ENCODE results near the gene PAWR.

The PAWR gene, protein sequence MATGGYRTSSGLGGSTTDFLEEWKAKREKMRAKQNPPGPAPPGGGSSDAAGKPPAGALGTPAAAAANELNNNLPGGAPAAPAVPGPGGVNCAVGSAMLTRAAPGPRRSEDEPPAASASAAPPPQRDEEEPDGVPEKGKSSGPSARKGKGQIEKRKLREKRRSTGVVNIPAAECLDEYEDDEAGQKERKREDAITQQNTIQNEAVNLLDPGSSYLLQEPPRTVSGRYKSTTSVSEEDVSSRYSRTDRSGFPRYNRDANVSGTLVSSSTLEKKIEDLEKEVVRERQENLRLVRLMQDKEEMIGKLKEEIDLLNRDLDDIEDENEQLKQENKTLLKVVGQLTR

DNA sequence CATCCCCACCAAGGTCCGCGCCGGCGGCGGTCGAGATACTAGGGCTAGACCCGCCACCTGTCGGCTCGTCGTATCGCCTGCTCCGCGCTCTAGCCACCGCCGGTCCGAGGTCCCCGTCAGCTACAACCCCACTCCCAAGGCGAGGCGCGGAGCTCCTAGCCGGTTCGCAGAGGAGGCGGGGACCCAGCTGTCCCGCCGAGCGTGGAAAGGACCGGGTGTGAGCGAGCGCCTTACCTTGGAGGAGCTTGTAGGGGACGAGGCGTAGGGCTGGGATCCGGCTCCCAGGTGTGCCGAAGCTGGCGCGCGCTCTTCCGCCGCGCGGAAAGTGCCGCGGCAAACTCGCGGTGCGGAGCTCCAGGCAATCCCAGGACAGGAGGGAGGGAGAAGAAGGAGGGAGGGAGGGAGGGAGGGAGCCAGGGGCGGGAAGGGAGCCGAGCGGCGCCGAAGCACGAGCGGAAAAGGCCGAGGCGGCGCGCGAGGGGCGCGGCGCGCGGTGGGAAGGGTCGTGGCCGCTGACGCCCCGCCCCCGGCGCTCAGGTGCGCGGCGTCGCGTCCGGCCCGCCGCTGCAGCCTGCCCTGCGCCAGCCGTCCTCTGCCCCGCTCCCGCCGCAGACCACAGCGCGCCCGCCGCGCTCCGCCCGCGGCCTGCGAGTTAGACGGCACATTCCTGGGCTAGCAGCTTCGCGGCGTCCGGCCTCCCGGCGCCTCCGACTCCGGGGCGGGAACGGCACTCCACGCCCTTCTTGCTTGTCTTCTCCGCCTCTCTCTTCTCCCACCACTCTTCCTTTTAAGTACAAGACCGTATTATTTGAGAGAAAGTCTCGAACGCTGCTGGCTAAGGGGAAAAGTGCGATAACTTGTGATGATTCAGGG, at the start of gene PAWR:
Gene PAWR (minus strand): TSS at position 327 of the 873 bp plus-strand sequence. CDS start 720 bp downstream, outside the sequence.
- no peak for DNase-seq

DNA sequence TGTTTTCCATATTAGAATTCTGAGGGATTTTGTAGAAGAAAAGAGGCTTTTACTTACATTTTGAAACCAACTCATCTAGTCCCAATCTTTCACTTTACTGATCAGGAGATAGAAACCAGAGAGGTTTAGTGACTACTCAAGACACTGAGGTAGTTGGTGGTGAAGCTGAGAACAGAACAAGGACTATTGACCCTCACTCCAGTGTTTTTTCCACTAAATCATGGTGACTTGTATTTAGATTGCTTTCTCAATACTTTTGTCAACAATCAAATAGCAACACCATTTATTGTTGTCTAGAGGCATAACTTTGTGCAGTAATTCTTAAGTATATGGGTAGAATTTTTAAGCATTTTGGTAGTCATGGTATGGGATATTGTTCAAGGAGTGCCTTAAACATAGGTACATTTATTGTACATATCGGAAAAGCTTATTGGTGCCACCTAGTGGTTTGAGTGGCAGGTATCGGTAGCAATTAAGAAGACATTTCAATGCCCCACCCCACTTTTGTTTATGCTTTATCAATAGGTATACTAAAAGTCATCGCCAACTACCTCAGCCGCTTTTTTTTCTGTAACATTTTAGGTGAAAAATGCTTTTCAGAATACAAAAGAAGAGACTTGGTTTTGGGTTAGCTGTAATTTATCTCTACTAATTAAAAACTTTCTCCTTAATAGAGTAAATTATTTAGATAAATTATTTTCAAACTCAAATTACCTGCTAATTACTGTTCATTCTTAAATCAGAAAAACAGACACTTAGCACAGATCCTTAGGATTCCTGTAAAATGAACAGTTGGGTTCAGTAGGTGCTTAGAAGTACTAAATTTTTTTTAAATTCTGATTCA, 47.3 kb upstream of the PAWR start:
- DNase-seq: no peak

DNA sequence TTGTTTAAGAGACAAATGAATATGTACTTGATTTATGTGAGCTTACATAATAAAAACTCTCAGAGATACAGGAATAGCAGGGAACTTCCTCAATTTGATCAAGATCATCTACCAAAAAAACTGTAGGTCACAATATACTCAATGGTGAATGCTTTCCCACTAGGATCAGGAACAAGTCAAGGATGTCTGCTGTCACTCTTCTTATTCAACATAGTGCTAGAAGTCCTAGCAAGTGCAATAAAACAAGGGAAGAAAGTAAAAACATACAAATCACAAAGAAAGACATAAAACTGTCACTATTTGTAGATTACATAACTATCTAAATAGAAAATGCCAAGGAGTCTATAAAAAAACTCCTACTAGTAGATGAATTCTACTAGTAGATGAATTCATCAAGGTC, 41.9 kb upstream of the PAWR start:
- no peak for DNase-seq

DNA sequence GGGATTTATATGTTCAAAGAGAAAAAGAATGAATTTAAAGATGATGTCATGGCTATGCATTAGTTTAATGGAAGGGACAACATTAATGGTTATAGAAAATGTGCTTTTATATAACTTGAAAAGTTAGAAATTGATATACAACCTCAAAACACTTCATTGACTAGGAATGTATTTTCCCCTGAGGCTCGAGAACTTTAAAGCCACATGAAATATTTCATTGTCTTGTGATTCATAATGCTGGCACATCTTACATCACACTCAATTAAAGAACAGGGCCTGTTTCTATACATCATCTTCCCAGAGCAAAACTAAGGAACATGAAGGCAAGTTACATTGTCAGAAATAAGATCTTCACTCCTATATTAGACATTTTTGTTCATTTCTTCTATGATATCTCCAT, 35.2 kb upstream of the PAWR start:
- DNase-seq: no peak

DNA sequence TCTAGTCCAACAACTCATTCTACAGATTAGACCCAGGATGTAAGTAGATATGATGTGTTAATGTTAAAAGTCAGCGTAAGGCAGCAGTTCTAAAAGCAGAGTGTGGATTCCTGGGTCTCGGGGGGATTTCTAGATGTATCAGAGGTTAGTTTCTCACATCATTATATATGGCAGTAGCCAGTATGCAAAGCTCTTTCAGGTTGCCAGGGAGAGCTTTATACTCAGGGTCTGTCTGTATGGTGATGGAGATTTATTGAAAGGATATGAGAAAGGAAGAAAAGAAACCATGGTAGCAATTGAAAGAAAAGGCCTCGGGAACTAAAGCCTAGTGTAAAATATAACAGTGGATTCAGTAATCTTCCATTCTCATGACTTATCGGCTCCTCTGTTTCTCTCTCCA, 26.2 kb upstream of the PAWR start:
- DNase-seq: no peak

DNA sequence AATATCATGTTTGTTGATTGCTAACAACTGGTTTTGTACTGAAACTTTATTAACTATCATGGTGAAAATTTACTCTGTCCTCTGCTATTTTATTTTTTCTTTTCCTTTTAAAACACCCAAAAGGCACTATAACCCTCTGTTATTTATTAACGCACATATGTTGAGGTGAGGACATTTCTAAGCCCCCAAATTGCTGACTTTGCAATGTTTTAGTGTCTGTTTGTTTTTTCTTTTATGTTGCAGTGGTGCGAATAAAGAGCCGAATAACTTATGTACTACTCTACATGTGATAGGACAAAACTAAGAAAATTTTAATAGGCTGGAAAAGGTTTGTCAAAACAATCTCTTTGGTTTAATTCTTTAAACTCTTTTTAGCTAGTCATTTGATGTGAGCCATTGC, 24.5 kb upstream of the PAWR start:
- DNase-seq: no peak

DNA sequence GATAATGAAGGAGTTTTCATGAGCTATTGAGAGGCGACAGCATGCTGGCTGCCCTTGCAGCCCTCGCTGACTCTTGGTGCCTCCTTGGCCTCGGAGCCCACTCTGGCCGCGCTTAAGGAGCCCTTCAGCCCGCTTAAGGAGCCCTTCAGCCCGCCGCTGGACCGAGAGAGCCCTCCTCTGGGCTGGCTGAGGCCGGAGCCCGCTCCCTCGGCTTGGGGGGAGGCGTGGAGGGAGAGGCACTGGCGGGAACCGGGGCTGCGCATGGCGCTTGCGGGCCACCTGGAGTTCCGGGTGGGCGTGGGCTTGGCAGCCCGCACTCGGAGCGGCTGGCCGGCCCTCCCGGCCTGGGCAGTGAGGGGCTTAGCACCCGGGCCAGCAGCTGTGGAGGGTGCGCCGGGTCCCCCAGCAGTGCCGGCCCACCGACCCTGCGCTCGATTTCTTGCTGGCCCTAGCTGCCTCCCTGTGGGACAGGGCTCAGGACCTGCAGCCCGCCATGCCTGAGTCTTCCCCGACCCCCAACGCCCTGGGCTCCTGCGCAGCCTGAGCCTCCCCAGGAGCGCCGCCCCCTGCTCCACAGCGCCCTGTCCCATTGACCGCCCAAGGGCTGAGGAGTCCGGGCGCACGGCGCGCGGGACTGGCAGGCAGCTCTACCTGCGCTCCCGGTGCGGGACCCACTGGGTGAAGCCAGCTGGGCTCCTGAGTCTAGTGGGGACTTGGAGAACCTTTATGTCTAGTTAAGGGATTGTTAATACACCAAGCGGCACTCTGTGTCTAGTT, 20.1 kb upstream of the PAWR start:
- no peak for DNase-seq

DNA sequence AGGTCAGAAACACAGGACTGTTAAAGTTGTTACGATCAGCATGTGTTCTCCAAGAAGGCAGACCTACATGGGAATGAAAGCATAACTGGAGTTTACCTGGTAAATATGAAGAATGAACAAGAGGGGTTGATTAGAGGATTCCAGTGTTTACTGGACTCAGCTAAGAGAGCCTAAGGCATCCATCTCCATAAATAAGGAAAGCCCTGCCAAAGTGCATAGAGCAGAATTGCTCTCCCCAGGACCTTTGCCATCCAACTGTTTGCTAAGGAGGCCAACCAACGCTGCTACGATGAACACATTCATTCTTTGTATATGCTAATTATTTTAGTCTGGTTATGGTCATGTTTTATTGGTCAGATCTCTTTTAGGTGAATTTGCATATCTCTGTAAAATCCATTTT, 17.1 kb upstream of the PAWR start:
- DNase-seq: no peak

DNA sequence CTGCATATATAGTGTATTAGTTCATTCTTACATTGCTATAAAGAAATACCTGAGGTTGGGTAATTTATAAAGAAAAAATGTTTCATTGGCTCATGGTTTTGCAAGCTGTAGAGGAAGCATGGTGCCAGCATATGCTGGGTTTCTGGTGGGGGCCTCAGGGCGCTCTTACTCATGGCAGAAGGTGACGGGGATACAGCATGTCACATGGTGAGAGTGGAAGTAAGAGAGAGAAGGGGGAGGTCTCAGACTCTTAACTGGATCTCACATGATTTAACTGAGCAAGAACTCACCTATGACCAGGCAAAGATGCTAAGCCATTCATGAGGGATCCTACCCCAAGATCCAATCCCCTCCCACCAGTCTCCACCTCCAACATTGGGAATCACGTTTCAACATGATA, 15.9 kb upstream of the PAWR start:
- no peak for DNase-seq

DNA sequence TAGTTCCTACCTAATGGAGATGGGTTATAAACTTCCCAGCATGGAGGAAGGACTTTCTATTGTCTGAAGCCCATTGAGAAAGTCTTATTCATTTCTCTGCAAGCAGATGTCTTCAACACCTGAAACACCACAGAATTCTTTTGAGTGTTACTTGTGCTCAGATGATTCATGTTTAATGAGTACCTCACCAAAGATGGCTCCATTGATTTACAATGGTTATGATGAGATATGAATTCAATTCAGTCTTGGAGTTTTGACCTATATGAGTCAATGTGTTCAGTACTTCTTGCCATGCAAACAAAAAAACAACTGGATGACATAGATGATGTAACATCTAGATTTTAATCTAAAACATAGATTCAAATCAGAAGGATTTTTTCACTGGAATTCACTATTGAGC, 15.4 kb upstream of the PAWR start:
- DNase-seq: no peak

DNA sequence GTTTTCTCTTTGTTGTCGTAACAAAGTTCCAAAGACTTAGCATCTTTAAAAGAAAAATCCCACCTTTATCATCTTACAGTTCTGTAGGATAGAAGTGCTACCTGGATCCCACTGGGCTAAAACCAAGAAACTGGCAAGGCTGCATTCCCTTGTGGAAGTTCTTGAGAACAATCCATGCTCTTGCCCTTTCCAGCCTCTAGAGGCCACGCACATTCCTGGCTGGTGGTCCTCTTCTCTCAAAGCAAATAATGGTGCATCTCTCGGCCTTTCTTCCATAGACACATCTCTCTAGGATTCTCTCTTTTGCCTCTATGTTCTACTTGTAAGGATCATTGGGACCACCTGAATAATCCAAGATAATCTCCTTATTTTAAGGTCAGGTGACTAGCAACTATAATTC, 8.2 kb upstream of the PAWR start:
- no peak for DNase-seq

DNA sequence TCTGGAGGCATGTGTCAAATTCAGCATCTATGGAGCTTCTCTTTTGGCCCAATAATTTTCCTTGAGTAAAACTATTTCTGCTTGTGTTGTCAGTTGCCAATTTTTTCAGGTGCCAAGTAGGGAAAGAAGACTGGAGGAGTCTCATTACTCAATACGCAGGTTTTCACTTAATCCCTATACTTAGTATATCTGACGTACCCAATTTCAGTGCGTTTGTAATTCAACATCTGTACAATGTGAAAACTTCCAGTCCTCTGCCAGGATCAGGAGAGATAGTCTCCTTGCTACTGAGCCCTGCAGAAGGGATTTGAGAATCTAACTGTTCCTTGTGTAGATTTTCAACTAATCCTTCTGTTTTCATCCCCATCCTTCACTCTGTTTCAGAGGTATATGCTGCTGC, 5.7 kb upstream of the PAWR start:
- DNase-seq: no peak

DNA sequence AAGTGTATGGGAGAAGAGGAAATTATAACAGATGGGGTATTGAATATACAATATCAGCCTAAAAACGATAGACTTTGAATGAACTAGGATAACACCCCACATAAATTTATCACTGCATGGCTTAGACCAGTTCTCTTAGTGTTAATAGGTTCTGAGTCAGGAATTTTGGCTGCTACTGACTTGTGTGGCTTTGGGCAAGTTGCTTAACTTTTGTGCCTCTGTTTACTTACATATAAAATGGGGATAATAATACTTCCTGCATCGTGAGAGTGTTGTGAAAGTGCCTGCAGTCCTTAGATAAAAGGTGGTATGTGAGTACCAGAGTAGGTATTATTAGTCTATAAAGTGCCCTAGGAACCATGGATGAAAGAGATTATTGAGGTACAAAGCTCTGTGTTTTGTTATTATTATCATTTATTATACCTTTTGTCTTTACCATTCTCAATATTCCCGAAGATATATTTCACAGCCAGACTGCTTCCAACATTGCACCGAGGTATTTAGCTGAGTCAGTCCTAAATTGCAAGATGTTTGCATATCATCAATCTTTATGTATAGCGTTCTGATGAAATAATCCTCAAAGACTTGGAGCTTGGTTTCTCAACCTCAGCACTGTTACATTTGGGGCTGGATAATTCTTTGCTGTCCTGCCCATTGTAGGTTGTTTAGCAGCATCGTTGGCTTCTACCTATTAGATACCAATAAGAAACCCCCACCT, 2.3 kb upstream of the PAWR start:
- no peak for DNase-seq

DNA sequence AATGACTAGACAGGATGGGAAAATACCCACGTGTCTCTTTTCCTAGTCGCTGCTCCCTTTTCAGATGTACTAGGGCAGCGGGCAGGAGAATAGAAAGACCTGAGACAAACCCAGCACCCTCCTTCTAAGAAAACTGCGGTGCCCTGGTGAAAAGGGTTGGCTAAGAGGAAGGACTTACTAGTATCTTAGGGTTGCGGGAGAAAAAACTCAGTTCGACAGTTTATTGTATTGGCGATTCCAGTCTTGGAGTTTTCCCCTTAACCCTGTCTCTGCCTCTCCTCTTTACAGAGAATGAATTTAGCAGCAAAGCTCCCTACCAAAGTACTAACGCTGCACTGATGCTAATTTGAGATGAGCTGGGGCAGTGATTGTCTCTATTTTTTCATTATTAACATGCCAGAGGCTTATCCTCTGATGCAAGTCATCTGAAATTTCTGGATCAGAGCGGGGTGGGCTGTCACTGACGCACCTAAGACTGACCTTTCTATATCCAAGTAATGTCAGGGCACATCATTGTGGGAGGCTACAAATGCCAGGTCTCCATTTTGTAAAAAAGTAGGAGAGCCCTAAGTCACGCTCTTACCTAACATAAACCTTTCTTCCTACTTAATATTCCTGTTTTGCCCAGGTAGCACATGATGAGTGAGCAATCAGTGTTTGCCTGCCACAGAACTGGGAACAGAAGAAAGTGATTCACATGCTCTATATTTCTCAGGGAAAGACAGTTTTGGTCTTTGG, 916 bp upstream of the PAWR start:
- no peak for DNase-seq

DNA sequence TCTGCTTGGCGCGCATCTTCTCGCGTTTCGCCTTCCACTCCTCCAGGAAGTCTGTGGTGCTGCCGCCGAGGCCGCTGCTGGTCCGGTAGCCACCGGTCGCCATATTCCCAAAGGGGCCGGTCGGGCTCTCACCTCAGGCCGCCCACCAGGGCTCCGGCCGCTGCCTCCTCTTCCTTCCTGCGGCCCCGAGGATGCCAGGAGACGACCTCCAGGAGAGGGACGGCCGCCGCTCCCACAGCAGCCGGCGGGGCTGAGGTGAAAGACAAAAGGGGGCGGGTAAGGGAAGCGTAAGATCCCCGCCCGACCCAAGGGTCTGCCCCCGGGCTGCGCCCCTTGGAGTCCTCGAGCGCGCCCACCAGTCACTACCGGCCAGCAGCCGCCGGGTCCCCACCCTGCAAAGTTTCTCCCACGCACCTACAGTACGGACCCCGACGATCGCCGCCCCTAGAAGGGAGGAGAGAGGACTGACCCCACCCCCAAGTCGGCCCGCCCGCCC, 574 bp downstream of the PAWR start:
- DNase-seq: no peak

DNA sequence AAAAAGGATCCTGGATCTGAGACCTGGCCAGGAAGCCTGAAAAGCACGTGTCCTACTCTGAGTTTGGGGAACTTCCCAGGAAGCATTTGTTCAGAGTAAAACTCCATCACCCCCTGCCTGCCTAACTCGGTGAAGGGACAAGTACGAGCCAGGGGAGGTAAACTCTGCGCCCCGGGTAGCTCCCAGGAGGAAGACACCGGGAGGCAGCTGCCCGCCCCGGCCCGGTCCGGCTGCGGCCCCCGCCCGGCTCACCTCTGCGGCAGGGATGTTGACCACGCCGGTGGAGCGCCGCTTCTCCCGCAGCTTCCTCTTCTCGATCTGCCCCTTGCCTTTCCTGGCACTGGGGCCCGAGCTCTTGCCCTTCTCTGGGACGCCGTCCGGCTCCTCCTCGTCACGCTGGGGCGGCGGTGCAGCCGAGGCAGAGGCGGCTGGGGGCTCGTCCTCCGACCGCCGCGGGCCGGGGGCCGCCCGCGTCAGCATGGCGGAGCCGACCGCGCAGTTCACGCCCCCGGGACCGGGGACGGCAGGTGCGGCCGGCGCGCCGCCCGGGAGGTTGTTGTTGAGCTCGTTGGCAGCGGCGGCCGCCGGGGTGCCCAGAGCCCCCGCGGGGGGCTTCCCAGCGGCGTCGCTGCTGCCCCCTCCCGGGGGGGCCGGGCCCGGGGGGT, 1.2 kb downstream of the PAWR start:
- DNase-seq: peak; percentile 10 to 41

DNA sequence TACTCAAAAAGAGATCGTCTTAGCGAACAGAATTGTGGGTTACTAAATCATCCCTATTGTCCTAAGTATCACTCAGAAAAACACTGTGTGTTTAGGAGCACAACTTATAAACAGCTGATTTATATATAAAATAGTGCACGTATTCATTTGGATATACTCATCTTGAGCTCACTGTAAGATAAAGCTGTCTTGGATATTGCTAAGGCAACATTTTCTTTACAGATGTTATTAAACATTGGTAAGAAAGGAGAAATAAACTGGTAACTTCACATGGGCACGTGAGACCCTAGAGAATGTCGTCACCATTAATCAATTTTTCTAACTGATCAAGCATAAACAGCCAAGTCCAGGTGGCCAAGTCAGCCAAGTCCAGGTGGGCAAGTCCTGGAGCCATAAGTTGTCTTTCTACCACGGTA, 1.7 kb downstream of the PAWR start:
- no peak for DNase-seq

DNA sequence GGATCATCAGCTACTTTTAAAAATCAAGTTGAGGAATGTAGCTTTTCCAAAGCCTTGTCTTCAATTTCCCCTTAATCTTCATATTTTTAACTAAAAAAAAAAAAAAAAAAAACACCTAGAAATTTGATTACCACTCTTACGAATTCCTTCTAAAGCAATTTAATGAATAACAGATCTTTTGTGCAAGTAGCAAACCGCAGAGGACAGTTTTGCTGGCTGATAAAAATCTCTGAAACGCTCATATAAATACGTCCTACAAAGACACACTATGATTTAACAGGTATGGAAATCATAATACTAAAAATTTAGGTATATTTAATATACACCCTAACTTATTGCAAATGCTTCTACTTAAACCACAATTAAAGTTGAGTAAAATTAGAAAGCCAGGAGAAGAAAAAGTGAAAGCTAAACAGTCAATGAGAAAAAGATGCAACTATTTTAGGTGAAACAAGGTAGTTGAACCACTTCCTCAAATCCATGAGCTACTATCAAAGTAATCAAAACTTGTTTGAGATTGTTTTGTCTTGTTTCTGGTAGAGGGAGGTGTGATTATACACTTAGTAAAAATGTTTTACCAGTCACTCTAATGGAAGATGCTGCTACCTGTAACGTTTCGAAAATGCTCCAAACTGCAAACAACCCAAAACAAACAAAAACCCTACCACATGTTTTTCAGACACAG, 2.2 kb downstream of the PAWR start:
- no peak for DNase-seq

DNA sequence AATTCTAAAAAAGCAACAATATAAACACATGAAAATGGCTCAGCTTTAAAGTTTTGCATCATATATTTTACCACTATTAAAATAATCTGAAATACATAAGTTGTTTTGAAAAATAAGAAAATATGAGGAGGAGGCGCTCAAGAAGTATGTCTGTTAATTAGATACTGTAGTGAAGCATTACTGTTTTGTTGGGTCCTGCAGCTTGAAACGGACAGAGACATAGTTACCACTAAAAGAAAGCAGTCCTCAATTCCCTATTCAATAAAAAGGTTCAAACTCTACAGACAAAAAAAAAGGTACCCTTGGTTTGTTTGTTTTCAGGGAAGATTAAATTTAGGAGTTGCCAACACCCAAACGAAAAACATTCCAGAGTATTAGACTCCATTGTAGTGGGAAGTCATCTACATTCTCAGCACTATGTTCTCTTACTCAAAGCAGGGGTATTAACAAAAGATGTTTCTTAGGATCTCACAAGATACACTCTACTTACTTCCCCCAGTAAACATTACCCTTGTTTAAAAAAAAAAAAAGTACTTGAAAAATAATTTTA, 3.0 kb downstream of the PAWR start:
- DNase-seq: no peak

All from hippocampal formation (tissue), 2 donors.